Lower leg skin (tissue), 4 donors: ENCODE results near the gene ARHGEF26. TPM values are rescaled to one million over a fixed set of nuclear protein-coding genes. Genes with fewer than 3 reads are reported as not detected.

ENCODE experiments used
- DNase-seq, 2 donors: peaks; one replicate each; pipeline ENCODE4 v3.0.0-alpha.2; 2019; ENCODE audit warnings: low spot score in 2 of 2
- H3K4me3 ChIP-seq: fragments of 200-600 bp; sonication (generic); 2 replicates; pipeline ENCODE4 v1.5.1; 2017; ENCODE audit warnings: mild to moderate bottlenecking, low read depth; ENCODE audit not compliant: poor library complexity, severe bottlenecking
- POLR2A ChIP-seq, 2 donors: fragments of 450-650 bp; IDR thresholded peaks; one replicate each; pipeline ENCODE4 v1.6.1; 2016 to 2017; ENCODE audit warnings: antibody characterized with exemption in 2 of 2, mild to moderate bottlenecking in 1 of 2, moderate library complexity in 1 of 2
- WGBS, 2 donors: methylation state at CpG; one replicate each; pipeline ENCODE4 v1.1.5; 2018; 5-methylcytosine and 5-hydroxymethylcytosine counted together
- intact Hi-C: fragments of 100-400 bp; cut with DNase I; formaldehyde crosslinking; loops from one replicate; pipeline ENCODE4 v1.15.0; 2023; ENCODE audit warnings: low total_unique reads
- total RNA-seq, 4 donors: library from RNA; depleted of rRNA; stranded (reverse); fragments of >200 nt; gene quantifications; one replicate each; pipeline ENCODE4 v1.1.0, GENCODE V29; 2016
- TF ChIP-seq, protein P1 (sequence below), 3 donors: fragments of 450-650 bp; IDR thresholded peaks; one replicate each; pipeline ENCODE4 v1.5.1; 2016; ENCODE audit warnings: antibody characterized with exemption in 3 of 3, mild to moderate bottlenecking in 3 of 3, moderate library complexity in 2 of 3

The ARHGEF26 gene
- total RNA-seq, 4 donors from 2014 or later: 29.6 to 36.8 (median 33.1) TPM

DNA sequence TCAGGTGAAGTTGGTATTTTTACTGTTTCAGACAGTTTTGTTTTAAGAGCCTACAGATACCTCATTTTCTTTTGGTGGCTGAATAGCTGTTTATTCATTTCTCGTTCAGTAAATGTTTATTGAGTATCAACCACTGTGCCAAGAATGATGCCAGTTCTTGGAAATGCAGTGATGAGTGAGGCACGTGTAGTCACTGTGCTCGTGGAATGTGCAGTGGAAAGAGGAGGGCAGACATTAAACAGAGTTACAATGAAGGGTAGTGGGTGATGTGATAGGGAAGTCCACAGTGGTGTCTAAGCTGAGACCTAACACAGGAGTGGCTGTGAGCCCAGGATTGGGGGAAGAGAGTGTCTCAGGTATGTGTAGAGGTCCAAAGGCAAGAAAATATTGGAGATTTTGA lies 73.7 kb downstream of the ARHGEF26 start:
- DNase-seq: no peak
- TF ChIP-seq POLR2A (IDR thresholded peaks at IDR 0.05): no peak
- TF ChIP-seq, protein P1, sequence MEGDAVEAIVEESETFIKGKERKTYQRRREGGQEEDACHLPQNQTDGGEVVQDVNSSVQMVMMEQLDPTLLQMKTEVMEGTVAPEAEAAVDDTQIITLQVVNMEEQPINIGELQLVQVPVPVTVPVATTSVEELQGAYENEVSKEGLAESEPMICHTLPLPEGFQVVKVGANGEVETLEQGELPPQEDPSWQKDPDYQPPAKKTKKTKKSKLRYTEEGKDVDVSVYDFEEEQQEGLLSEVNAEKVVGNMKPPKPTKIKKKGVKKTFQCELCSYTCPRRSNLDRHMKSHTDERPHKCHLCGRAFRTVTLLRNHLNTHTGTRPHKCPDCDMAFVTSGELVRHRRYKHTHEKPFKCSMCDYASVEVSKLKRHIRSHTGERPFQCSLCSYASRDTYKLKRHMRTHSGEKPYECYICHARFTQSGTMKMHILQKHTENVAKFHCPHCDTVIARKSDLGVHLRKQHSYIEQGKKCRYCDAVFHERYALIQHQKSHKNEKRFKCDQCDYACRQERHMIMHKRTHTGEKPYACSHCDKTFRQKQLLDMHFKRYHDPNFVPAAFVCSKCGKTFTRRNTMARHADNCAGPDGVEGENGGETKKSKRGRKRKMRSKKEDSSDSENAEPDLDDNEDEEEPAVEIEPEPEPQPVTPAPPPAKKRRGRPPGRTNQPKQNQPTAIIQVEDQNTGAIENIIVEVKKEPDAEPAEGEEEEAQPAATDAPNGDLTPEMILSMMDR (IDR thresholded peaks at IDR 0.05): no peak
- WGBS, 2 donors: 79 to 81% methylated on average over 3 of the region's 3 CpGs
- no peak overlapping the region for H3K4me3 ChIP-seq
- intact Hi-C loops: no loop called here

DNA sequence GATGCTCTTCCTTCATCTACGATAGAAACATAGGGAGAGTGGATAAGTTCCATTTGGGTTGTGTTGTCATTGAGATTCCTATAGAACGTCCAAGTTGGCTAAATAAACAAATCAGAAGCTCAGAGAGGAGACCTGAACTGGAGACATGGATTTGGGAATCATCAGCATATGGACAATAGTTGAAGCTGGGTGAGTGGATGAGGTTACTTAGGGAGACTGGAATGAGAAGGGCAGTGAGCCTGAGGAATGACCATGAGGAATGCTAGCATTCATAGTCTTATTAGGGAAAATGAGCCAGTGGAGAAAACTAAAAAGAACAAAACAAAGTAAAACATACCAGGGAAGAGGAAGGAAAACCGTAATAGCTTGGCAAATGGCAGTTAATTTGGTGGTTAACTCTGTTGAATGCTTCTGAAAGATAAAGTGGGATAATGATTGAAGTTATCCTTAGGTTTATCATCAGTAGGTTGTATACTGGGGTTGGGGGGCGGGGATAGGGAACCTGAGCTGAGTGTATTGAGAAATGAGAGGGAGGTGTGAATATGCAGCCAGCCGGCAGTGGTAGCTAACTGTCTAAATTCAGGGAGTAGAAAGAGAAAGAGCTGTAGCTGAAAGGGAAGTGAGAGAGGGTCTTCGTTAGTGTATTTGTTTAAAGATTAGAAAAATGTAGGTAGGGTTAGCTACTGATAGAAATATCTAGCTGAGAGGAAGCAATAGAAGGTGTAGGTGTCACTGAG lies 74.6 kb downstream of the ARHGEF26 start:
- 70 to 73% methylated on average over 6 of the region's 6 CpGs for WGBS, 2 donors
- DNase-seq: no peak
- no peak overlapping the region for H3K4me3 ChIP-seq
- intact Hi-C loops: no loop called here
- no peak for TF ChIP-seq POLR2A (IDR thresholded peaks at IDR 0.05)
- TF ChIP-seq, protein P1 (IDR thresholded peaks at IDR 0.05): no peak

GRCh38 chr3:154197751-154198150 lies 76.6 kb downstream of the ARHGEF26 start:
- no peak for TF ChIP-seq POLR2A (IDR thresholded peaks at IDR 0.05)
- TF ChIP-seq, protein P1 (IDR thresholded peaks at IDR 0.05): no peak
- intact Hi-C loops: no loop called here
- WGBS, 2 donors: 74 to 76% methylated on average over 4 of the region's 4 CpGs
- no peak for DNase-seq
- no peak overlapping the region for H3K4me3 ChIP-seq

- 86% methylated on average over 6 to 8 of the region's 8 CpGs for WGBS, 2 donors
- intact Hi-C loops: no loop called here
- TF ChIP-seq, protein P1 (IDR thresholded peaks at IDR 0.05): no peak
- no peak for TF ChIP-seq POLR2A (IDR thresholded peaks at IDR 0.05)
- DNase-seq: no peak
- H3K4me3 ChIP-seq: no peak overlapping the region
These were observed 88.3 kb downstream of the ARHGEF26 start for GRCh38 chr3:154209499-154209898.

- 94 to 100% methylated on average over 1 of the region's 1 CpG for WGBS, 2 donors
- H3K4me3 ChIP-seq: no peak overlapping the region
- intact Hi-C loops: loop anchor here (10.0 kb wide), 1 partner anchor 86 kb away; the partner anchor contains the start of gene ARHGEF26
- TF ChIP-seq, protein P1 (IDR thresholded peaks at IDR 0.05): no peak
- no peak for TF ChIP-seq POLR2A (IDR thresholded peaks at IDR 0.05)
- DNase-seq: no peak
These were observed 89.8 kb downstream of the ARHGEF26 start for GRCh38 chr3:154210986-154211385.
